Tongue (tissue), 3 donors: ENCODE results near the gene FUT8. TPM values are rescaled to one million over a fixed set of nuclear protein-coding genes. Genes with fewer than 3 reads are reported as not detected.
A peak's percentile ranks its signal among the peaks of the same experiment; 100 is the strongest.

ENCODE experiments used
- DNase-seq: peaks from one replicate; pipeline ENCODE4 v3.0.0-alpha.2; 2015
- small RNA-seq: library from RNA; depleted of rRNA; stranded (forward); fragments of <200 nt; gene quantifications from one replicate; pipeline ENCODE3, GENCODE V24; 2014; ENCODE audit warnings: low replicate concordance
- total RNA-seq: library from RNA; depleted of rRNA; stranded (reverse); fragments of >200 nt; gene quantifications from one replicate; pipeline ENCODE4 v1.2.3, GENCODE V29; 2014

Gene FUT8
- total RNA-seq, 1 donor from 2014 or later: 45.1 TPM

DNA sequence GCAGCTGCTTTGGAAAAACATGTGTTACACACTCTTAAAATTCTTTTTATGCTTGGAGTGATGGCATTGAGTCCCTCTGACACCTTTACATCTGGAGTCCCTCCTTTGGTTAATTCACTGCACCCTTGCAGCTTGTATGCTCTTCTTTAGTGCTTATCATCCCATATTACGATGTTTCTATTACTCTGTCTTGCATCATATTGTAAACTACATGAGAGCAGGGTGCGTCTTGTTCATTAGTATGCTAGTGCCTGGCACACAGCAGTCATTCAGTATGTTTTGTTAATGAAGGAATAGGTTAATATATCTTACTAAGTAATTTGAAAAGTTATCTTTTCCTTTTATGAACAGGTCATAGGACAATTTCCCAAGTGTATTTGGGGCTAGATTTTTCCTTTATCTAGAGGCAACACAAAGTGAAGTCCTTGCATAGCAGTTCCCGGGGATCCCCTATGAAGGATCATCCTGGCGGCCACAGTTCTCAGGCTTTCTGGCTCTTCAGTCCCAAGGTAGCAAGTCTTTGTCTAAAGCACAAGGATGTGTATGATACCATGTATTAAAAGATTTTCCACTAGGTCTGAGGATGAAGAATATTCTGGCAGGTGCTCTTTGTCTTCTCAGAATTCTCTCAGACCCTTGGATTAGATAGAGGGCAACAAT, 363.8 kb downstream of the FUT8 start:
- no peak for DNase-seq

DNA sequence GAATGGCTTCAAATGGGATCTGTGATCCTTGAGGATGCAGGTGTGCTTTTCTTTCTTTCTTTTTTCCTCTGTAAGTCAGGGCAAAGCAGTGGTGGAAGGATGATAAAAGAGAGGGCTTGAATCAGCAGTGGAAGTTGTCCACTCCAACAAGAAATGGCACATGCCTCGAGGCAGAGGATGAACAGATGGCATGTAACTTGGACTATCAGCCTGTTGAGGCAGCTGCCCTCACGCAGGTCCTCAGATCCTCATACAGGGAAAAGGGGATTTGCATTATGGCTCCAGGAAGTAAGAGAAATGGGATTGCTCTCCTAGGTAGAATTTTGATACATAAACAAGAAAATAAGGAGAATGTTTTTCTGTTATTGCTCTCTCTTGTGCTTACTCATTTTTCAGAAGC, 368.0 kb downstream of the FUT8 start:
- no peak for DNase-seq

DNA sequence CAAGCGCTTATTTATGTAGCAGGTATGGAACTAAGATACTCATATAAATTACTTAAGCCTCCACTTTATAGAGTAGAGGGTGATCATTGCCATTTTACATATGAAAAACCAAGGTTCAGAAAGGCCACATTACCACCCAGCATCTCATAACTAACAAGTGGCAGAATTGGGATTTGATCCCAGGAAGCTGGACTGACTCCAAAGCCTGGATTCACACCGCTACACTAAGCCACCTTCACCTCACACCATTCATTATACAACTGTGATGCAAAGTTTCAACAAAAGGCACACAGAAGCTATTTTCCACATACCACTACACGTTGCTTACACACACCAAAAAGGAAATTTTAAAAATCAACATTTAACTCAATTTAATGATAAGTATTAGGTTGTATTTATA, 370.6 kb downstream of the FUT8 start:
- DNase-seq: no peak

DNA sequence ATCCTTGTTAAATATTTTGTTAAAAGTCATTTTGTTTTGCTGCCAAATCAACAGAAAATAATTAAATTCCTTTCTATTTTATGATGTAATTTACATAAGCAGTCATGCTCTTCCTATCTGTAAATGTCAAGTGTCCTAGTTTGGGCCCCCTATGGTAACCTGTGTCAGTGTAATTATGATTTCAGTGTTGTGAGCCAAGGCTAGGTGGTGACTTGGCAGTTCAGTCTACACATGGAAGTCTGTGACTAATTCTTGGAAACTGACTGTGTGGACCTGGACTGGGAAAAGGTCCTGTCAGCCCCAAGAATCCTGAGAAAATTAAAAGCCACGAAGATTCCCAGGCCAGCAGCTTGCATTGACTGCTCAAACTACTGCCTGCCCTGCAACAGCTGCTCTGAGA, 371.0 kb downstream of the FUT8 start:
- no peak for DNase-seq

DNA sequence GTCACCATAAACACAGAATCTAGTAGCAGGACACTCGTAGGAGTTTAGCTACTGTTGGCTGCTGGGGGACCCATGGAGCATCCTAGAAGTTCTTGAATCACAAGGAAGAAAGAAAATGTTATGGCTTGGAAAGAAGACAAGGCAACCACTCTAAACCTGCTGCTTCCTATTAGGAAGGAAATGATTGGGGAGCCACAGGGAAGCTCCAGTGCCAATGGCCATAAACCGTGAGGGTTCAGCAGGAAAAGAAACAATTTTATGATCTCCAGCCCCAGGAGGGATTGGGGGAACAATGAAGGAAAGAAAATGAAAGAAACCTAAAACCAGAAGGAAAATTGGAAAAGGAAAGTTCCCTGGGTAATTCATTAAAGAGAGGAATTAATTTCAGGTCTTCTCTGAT, 372.0 kb downstream of the FUT8 start:
- DNase-seq: no peak

DNA sequence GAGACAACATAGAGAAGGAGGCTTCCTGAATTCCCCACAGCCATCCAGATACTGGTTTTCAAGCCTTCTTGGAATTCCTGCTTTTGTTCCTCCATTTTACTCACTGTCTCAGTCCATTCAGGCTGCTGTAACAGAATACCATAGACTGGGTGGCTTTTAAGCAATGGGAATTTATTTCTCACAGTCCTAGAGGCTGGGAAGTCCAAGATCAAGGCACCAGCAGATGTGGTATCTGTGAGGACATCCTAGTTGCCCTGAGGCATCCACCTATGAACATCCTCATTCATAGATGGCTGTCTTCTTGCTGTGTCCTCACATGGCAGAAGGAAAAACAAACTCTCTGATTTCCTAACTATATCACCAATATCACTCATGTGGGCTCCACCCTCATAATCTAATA, 374.9 kb downstream of the FUT8 start:
- no peak for DNase-seq

DNA sequence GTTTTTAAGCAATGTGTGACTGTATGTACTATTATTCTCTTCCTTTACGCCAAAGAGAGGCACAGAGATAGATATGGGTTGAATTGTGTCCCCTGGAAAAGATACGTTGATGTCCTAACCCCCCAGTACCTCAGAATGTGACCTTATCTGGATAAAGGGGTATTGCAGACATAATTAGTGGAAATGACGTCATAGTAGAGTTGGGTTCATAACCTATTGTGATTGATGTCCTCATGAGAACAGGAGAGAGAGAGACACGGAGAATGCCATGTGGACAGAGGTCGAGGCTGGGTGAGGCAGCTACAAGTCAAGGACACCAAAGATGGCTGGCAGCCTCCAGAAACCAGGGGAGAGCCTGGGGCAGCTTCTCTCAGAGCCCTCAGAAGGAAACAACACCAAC, 376.3 kb downstream of the FUT8 start:
- no peak for DNase-seq

DNA sequence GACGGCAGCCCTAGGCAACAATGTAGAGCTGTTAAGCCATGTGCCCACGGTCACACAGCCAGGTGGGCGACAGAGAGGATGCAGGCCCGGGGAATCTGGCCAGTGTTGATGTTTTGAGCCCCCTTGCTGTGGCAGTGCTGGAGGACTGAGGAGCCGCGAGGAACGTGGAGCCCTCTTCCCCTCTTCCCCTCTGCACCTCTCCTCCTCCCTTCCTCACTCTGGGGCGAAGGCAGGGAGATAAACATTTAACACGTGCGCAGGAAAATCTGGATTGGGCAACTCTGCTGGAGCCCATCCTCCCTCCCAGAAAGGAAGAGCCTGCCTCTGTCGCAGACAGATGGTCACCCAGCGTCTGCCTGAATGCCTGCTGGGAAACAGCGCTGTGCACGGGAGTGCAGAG, 376.8 kb downstream of the FUT8 start:
- DNase-seq: no peak

DNA sequence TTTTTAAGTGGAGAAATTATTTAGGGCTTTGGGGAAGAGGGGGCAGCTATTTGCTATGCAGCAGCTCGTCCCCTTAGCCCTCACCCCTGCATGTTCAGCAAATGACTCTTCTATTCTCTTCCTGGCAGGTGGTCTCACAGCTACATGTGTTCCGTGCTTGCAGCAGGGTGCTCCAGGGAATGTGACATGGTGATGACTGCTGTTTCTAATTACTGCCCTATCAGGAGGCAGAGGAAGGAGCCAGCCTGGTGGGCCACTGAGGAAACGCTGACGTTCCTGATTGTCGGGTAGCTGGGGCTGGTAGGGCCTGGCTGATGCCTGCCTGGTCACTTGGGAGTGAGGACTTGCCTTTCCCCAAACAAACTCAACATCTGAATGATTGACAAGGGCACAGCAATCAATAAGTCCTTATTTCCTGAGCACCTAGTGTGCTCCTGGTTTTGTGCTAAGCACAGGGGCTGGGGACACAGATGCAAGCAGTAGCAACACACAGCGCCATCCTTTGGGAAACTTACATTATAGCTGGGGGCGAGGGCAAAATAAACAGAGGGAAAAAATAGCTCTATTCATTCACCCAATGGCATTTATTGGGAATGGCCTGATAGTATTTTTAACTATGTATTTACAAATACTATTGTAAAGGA, 377.8 kb downstream of the FUT8 start:
- DNase-seq: peak; percentile 32

DNA sequence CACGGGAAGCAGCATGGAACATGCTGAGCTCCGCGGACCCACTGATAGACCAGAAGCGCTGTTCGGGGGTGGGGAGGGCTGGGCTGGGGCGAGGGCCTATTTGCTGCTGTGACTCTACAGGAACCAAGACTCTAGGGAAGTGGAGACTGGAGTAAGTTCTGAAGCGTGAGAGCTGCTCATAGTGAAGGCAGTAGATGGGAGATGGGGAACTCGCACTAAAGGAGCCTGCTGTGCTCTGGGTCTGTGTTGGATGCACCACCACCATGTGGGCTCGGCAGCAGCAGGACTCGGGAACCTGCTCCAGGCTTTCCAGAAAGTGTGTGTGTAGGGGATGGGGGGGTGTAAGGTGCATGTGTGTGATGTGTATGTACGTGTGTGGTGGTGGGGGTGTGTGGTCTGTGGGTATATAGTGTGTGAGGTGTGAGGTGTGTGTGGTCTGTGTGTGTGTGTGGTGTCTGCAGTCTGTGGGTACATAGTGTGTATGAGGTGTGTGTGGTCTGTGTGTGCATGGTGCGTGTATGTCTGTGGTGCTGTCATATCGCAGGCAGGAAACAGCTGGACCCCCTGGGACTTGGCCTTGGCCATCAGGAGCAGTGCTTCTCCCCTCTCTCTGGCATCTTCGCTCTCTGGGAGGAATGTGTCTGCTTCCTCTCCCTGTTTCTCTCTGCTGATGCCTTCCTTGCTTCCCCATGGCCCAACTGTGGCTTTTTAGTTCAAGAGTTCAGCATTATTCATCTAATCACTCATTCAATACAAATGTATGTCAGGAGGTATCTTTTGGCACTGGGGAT, 378.9 kb downstream of the FUT8 start:
- DNase-seq: no peak

DNA sequence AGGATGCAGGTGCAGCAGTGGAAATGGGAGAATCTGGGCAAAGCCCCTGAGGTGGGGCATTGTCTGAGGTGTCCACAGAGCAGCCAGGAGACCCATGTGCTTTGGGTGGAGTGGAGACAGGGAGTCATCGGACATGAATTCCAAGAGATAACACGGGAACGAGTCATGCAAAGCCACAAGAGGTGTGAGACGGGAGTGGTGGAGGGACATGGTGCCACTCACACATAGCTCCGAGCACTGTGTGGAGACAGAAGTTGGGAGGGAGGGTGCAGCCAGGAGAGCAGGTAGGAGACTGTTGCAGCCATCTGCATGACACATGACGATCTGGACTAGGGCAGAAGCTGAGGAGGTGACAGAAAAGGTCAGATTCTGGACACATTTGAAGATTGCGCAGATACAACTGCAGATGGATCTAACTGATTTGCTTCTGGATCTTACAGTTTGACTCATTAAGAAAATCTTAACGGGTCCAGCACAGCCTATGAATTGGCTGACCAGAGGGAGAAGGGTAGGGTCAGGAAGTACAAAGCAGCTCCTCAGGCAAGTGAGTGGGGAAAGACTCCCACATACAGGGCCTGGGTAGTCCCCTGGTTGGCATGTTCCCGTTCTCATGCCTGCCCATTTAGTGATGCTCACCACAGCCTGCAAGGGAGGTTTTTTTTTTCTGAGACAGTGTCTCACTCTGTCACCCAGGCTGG, 379.8 kb downstream of the FUT8 start:
- no peak for DNase-seq

Small RNA genes lying within 50 kb of the gene (small RNA-seq; reads per million reads assigned to genes)
- gene MIR625: not detected
